ENCODE results near the gene HUWE1.

The HUWE1 gene

GRCh38 chrX:53688300-53688699, 1.8 kb upstream of the HUWE1 start:
- DNase-seq (ENCODE audit: low read depth in 3 of 3): no peak

- no peak for DNase-seq (ENCODE audit: low read depth in 3 of 3)
Observed at GRCh38 chrX:53685711-53686110, 808 bp downstream of the HUWE1 start.

GRCh38 chrX:53684415-53685192, 1.9 kb downstream of the HUWE1 start:
- DNase-seq (ENCODE audit: low read depth in 3 of 3): no peak

GRCh38 chrX:53683556-53684414, 2.7 kb downstream of the HUWE1 start:
- peak; percentile 61 to 86 (median 82) for DNase-seq (ENCODE audit: low read depth in 3 of 3)

- DNase-seq (ENCODE audit: low read depth in 3 of 3): no peak
Observed at GRCh38 chrX:53682885-53683555, 3.5 kb downstream of the HUWE1 start.

- no peak for DNase-seq (ENCODE audit: low read depth in 3 of 3)
Observed at GRCh38 chrX:53681661-53682060, 4.9 kb downstream of the HUWE1 start.

- DNase-seq (ENCODE audit: low read depth in 3 of 3): no peak
Observed at GRCh38 chrX:53678667-53679066, 7.9 kb downstream of the HUWE1 start.

GRCh38 chrX:53677286-53677685, 9.2 kb downstream of the HUWE1 start:
- no peak for DNase-seq (ENCODE audit: low read depth in 3 of 3)

- DNase-seq (ENCODE audit: low read depth in 3 of 3): no peak
Observed at GRCh38 chrX:53674581-53674980, 11.9 kb downstream of the HUWE1 start.

- no peak for DNase-seq (ENCODE audit: low read depth in 3 of 3)
Observed at GRCh38 chrX:53669258-53669657, 17.3 kb downstream of the HUWE1 start.

GRCh38 chrX:53666171-53666570, 20.3 kb downstream of the HUWE1 start:
- no peak for DNase-seq (ENCODE audit: low read depth in 3 of 3)

GRCh38 chrX:53660004-53660403, 26.5 kb downstream of the HUWE1 start:
- DNase-seq (ENCODE audit: low read depth in 3 of 3): no peak

- no peak for DNase-seq (ENCODE audit: low read depth in 3 of 3)
Observed at GRCh38 chrX:53659039-53659438, 27.5 kb downstream of the HUWE1 start.

GRCh38 chrX:53656845-53657244, 29.7 kb downstream of the HUWE1 start:
- no peak for DNase-seq (ENCODE audit: low read depth in 3 of 3)

- DNase-seq (ENCODE audit: low read depth in 3 of 3): no peak
Observed at GRCh38 chrX:53654376-53654775, 32.1 kb downstream of the HUWE1 start.

GRCh38 chrX:53644751-53645150, 41.8 kb downstream of the HUWE1 start:
- DNase-seq (ENCODE audit: low read depth in 3 of 3): no peak

- DNase-seq (ENCODE audit: low read depth in 3 of 3): no peak
Observed at GRCh38 chrX:53642337-53642736, 44.2 kb downstream of the HUWE1 start.

GRCh38 chrX:53639257-53639656, 47.3 kb downstream of the HUWE1 start:
- DNase-seq (ENCODE audit: low read depth in 3 of 3): no peak

GRCh38 chrX:53637479-53637878, 49.0 kb downstream of the HUWE1 start:
- DNase-seq (ENCODE audit: low read depth in 3 of 3): no peak

GRCh38 chrX:53631156-53631555, 55.4 kb downstream of the HUWE1 start:
- DNase-seq (ENCODE audit: low read depth in 3 of 3): no peak

GRCh38 chrX:53630261-53630660, 56.3 kb downstream of the HUWE1 start:
- DNase-seq (ENCODE audit: low read depth in 3 of 3): no peak

GRCh38 chrX:53622431-53622830, 64.1 kb downstream of the HUWE1 start:
- no peak for DNase-seq (ENCODE audit: low read depth in 3 of 3)
